MM.1S (cell line): ENCODE results near the gene COPS7B.

Experiments
- DNase-seq: peaks from one replicate; pipeline ENCODE4 v3.0.0-alpha.2; 2015
- H2AFZ ChIP-seq: fragments of 300-600 bp; sonication (generic); 2 replicates; pipeline ENCODE4 v1.6.0; 2016; ENCODE audit warnings: antibody characterized with exemption, low read length
- H3F3A ChIP-seq: fragments of 300-600 bp; sonication (generic); 2 replicates; pipeline ENCODE4 v1.6.1; 2016; ENCODE audit warnings: mild to moderate bottlenecking, antibody characterized with exemption, low read length, moderate library complexity, mixed read lengths; ENCODE audit not compliant: insufficient read depth
- H3K27ac ChIP-seq: fragments of 300-600 bp; sonication (generic); 2 replicates; pipeline ENCODE4 v1.5.1; 2016; ENCODE audit warnings: mild to moderate bottlenecking, low read length
- H3K27me3 ChIP-seq: fragments of 300-600 bp; sonication (generic); replicated peaks from 2 replicates; pipeline ENCODE4 v1.6.0; 2016; ENCODE audit warnings: low read length; ENCODE audit not compliant: insufficient read depth
- H3K36me3 ChIP-seq: fragments of 300-600 bp; sonication (generic); replicated peaks from 2 replicates; pipeline ENCODE4 v1.6.1; 2016; ENCODE audit warnings: mild to moderate bottlenecking, low read length, mixed read lengths; ENCODE audit not compliant: insufficient read depth
- H3K4me1 ChIP-seq: fragments of 300-600 bp; sonication (generic); 2 replicates; pipeline ENCODE4 v1.6.1; 2016; ENCODE audit warnings: low read length, mixed read lengths
- H3K4me2 ChIP-seq: fragments of 300-600 bp; sonication (generic); 2 replicates; pipeline ENCODE4 v1.6.0; 2016; ENCODE audit warnings: low read depth, low read length
- H3K4me3 ChIP-seq: fragments of 300-600 bp; sonication (generic); 2 replicates; pipeline ENCODE4 v1.5.1; 2016; ENCODE audit warnings: low read length, mixed read lengths
- H3K79me2 ChIP-seq: fragments of 300-600 bp; sonication (generic); 2 replicates; pipeline ENCODE4 v1.6.1; 2016; ENCODE audit warnings: mixed run types, low read length, mixed read lengths
- H3K9ac ChIP-seq: fragments of 300-600 bp; sonication (generic); 2 replicates; pipeline ENCODE4 v1.6.1; 2016; ENCODE audit warnings: low read length, mixed read lengths
- H3K9me2 ChIP-seq: fragments of 300-600 bp; sonication (generic); replicated peaks from 2 replicates; pipeline ENCODE4 v1.6.1; 2016; ENCODE audit warnings: mild to moderate bottlenecking, low read length, mixed read lengths; ENCODE audit not compliant: insufficient read depth
- H3K9me3 ChIP-seq: fragments of 300-600 bp; sonication (generic); replicated peaks from 2 replicates; pipeline ENCODE4 v1.6.1; 2016; ENCODE audit warnings: mild to moderate bottlenecking, low read length, mixed read lengths; ENCODE audit not compliant: insufficient read depth
- H4K20me1 ChIP-seq: fragments of 300-600 bp; sonication (generic); 2 replicates; pipeline ENCODE4 v1.6.1; 2016; ENCODE audit warnings: mild to moderate bottlenecking, low read length, moderate library complexity, mixed read lengths; ENCODE audit not compliant: insufficient read depth
- CTCF ChIP-seq: fragments of 300-600 bp; sonication (generic); IDR thresholded peaks from 2 replicates; pipeline ENCODE4 v1.5.1; 2016; ENCODE audit warnings: antibody characterized with exemption, low read length, mixed read lengths
- EZH2 ChIP-seq: fragments of 300-600 bp; sonication (generic); optimal IDR thresholded peaks from 2 replicates; pipeline ENCODE3; 2017; ENCODE audit warnings: low read depth, mild to moderate bottlenecking, antibody characterized with exemption, low read length, mixed read lengths
- EZH2phosphoT487 ChIP-seq: fragments of 300-600 bp; sonication (generic); IDR thresholded peaks from 2 replicates; pipeline ENCODE4 v1.6.1; 2018; ENCODE audit warnings: antibody characterized with exemption, low read length

COPS7B gene

GRCh38 chr2:231791107-231791506 lies 4.9 kb downstream of the COPS7B start:
- Histone ChIP-seq H3K4me3 (no peak overlapping the region), H3K9ac (no peak overlapping the region), H3K9me2 (no peaks in the 10 kb centered on the region), H3F3A (peaks cover 8% of the 10 kb centered on the region; the same call in 1 of the 2 replicates), H3K27me3 (no peaks in the 10 kb centered on the region), H4K20me1 (no peaks in the 10 kb centered on the region), H3K4me1 (peaks cover 22% of the 10 kb centered on the region), H3K9me3 (no peaks in the 10 kb centered on the region), H3K27ac (no peak overlapping the region), H3K4me2 (no peak overlapping the region), H3K36me3 (peaks cover 3% of the 10 kb centered on the region; the same call in 1 of the 2 replicates), H2AFZ (no peak overlapping the region), H3K79me2 (peaks cover 83% of the 10 kb centered on the region)
- TF ChIP-seq EZH2phosphoT487 (no peak), CTCF (no peak), EZH2 (no peak)
- no peak for DNase-seq

GRCh38 chr2:231794383-231794782 lies 8.1 kb downstream of the COPS7B start:
- no peaks in the 10 kb centered on the region; the same call in 1 of the 2 replicates for H3K36me3 ChIP-seq
- DNase-seq = no peak
- no peak overlapping the region for H2AFZ ChIP-seq
- H3K27ac ChIP-seq = no peak overlapping the region
- H3K27me3 ChIP-seq = no peaks in the 10 kb centered on the region
- no peak overlapping the region for H3K4me3 ChIP-seq
- H3K9ac ChIP-seq = no peak overlapping the region
- no peaks in the 10 kb centered on the region for H3K9me3 ChIP-seq
- no peak overlapping the region for H3K4me2 ChIP-seq
- peaks cover 61% of the 10 kb centered on the region for H3K79me2 ChIP-seq
- peaks cover 16% of the 10 kb centered on the region for H3F3A ChIP-seq
- H4K20me1 ChIP-seq = no peaks in the 10 kb centered on the region
- peaks cover 28% of the 10 kb centered on the region for H3K4me1 ChIP-seq
- TF ChIP-seq EZH2 = no peak
- TF ChIP-seq CTCF = no peak
- TF ChIP-seq EZH2phosphoT487 = no peak
- no peaks in the 10 kb centered on the region for H3K9me2 ChIP-seq

- Histone ChIP-seq H3K9ac (no peak overlapping the region), H3F3A (peaks cover 16% of the 10 kb centered on the region), H3K9me2 (no peaks in the 10 kb centered on the region), H2AFZ (no peak overlapping the region), H3K9me3 (no peaks in the 10 kb centered on the region), H3K27ac (peak overlapping the region; percentile 90; the same call in 1 of the 2 replicates), H3K4me3 (no peak overlapping the region), H3K36me3 (no peaks in the 10 kb centered on the region; the same call in 1 of the 2 replicates), H3K4me1 (peaks cover 35% of the 10 kb centered on the region), H3K27me3 (no peaks in the 10 kb centered on the region), H3K4me2 (no peak overlapping the region), H4K20me1 (no peaks in the 10 kb centered on the region), H3K79me2 (peaks cover 56% of the 10 kb centered on the region)
- peak; percentile 60 for DNase-seq
- TF ChIP-seq CTCF (peak; percentile 46), EZH2 (no peak)
Measured at GRCh38 chr2:231795525-231796327, 9.5 kb downstream of the COPS7B start.
